ENCODE data around the gene STAG1. TPM values are rescaled to one million over a fixed set of nuclear protein-coding genes. Genes with fewer than 3 reads are reported as not detected.

The STAG1 gene
- total RNA-seq: 36.2 and 40.7 TPM in 2 replicates

DNA sequence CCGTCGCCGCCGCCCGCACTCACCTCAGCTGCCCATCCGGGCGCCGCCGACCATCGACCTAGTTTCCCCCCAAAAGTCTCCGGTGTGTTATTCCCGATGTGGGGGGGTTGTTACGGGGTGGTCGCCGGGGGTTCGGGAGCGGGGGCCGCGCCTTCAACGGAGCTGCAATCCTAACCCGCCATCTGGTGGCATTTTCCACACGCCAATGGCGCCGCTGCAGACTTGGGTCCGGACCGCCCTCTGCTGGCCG lies at the start of gene STAG1:
Gene STAG1, minus strand, starts transcription at position 207 of the 250 bp plus-strand sequence. CDS start 121,480 bp downstream, outside the sequence.

Other genes starting within 250 kb of the STAG1 start
- 4.5 and 9.0 TPM in 2 replicates for gene SLC35G2, start 66.7 kb upstream of the STAG1 start, total RNA-seq
- 39.5 and 46.1 TPM in 2 replicates for gene NCK1, start 109.8 kb upstream of the STAG1 start, total RNA-seq
- 0.59 and 1.9 TPM in 2 replicates for gene IL20RB, start 205.6 kb upstream of the STAG1 start, total RNA-seq